Stimulated activated CD8-positive, alpha-beta memory T cell treated with anti-CD3 and anti-CD28 coated beads, Interleukin-4, amount 100 ng/mL, for 4 hours (primary cell): ENCODE measurements around the gene NTM.

Experiments used
- DNase-seq, 2 donors: peaks; one replicate each; pipeline ENCODE4 v3.0.0-alpha.2; 2020; ENCODE audit warnings: low read depth in 2 of 2, low spot score in 1 of 2

The NTM gene

DNA sequence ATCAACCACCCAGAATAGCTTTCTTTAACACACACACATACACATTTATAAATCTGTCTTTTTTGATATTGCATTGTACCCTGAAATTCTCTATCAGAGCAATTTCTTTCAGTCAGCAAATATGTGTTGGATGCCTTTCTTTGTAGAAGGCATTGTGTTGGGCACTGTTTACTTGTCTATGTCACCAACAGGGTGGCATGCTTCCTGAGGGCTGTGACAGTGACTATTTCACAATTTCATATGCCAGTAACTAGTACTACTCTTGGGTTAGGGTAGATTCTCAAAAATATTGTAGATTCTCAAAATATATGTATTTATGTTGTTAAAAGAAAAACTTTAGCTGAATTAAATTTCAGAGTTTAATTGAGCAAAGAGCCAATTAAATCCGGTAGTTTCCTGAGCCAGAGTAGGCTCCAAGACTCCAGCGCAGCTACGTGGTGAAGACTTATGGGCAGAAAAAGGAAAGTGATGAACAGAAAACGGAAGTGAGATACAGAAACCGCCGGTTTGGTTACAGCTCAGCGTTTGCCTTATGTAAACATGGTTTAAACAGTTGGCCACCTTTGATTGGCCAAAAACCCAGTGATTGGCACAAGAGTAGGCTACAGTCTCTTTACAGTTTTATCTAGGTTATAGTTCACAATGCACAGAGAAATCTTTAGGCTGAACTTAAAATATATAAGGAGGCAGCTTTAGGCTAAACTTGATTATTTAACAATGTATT, 723.3 kb downstream of the NTM start:
- no peak for DNase-seq

DNA sequence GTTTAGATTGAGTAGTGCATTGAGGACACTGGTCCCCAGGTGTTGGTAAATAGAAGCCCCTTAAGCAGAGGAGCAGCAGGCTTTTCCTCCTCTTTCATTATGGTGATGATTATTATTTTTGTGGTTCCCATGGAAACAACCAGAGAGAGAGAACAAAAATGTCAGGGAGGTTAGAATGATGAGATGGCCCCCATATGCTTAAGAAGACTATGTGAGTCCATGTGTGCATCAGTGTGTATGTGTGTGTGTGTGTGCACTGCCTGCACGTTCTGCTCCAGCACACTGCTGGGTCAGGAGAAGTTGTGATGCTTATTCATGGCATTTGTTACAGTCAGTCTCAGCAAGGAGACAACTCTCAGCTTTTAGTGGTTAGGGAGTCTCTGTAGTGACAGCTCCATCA, 724.2 kb downstream of the NTM start:
- DNase-seq, result no peak

DNA sequence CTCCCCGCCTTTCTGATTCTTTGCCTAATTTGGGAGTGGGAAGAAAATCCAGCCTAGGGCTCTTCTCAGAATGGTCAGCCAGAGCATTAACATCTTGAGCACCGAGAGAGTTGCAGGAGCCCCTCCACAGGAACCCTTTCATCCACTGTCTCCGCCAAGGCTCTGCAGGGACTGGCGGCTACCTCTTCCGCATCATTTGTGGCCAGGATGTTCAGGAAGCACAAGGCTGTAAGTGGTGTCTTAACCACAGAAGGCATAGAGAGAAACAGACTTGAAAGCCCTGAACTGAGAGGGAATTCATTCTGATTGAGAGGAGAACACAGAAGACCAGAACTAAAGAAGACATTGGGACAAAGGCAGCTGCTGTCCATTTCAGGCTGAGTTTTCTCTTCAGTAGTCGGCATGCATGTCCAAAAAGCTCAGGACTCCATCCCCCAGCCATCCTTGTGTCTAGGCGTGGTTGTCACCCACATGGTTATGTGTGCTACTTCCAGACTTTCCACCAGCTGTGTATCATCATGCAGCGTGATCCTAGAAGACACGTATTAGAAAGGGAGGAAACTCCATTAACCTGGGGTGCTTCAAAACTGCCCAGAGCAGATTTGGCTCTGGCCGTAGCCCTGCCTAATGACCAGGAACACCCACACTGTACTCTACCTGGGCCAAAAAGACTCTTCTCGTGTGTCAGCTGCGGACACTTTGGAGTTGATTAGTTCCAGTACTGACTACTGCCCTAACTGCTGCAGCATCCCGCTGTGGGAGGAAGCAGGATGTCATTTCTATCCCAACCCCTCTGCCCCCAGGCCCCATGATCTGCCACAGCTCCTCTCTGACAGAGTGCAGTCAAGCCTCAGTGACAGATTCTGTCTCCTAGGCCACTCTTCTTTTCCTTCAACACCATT, 725.1 kb downstream of the NTM start:
- no peak for DNase-seq

- DNase-seq, result no peak
These were observed 725.9 kb downstream of the NTM start for GRCh38 chr11:132096132-132096825.

- DNase-seq, result no peak
These were observed 729.3 kb downstream of the NTM start for GRCh38 chr11:132099692-132100091.

- DNase-seq, result no peak
These were observed 730.2 kb downstream of the NTM start for GRCh38 chr11:132100583-132100982.

- DNase-seq, result no peak
These were observed 731.5 kb downstream of the NTM start for GRCh38 chr11:132101881-132102280.

DNA sequence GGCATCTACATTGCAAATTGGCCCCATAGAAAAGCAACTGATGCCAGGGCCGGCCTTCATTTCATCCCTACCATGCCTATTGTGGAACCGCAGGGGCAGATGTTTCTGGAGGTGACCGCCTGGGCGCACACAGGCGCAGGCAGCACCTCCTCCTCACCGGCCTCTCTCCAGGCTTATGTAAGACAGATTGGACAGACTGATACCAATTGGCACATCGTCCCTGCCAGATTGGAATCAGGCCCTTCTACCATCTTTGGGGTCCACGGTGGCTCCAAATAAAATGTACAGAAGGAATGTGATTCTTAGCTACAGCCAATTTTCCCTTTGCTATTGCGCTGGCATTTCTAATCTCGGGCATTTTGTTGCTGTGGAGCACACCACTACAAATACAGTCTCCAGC, 732.6 kb downstream of the NTM start:
- DNase-seq, result no peak

- no peak for DNase-seq
These were observed 735.9 kb downstream of the NTM start for GRCh38 chr11:132106096-132106982.

DNA sequence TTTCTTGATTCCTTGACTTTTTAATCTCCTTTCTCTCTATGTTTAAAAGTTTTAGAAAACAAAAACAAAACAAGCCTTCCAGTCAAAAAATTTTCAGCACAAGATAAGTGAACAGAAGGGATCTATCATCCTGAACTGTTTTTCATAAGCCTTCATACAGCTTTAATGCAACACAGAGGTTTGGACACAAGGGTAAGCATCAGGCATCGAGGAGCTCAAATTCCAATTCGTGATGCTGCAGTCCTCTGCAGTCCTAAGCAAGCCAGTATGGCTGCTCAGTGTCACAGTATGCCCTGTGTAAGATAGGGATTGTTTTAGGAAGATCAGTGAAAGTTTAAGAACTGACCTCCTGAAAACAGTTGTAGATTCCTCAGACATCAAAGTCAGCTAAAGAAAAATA, 740.9 kb downstream of the NTM start:
- DNase-seq, result no peak

GRCh38 chr11:132111838-132112237, 741.4 kb downstream of the NTM start:
- DNase-seq, result no peak

- DNase-seq, result no peak
These were observed 742.4 kb downstream of the NTM start for GRCh38 chr11:132112846-132113245.

DNA sequence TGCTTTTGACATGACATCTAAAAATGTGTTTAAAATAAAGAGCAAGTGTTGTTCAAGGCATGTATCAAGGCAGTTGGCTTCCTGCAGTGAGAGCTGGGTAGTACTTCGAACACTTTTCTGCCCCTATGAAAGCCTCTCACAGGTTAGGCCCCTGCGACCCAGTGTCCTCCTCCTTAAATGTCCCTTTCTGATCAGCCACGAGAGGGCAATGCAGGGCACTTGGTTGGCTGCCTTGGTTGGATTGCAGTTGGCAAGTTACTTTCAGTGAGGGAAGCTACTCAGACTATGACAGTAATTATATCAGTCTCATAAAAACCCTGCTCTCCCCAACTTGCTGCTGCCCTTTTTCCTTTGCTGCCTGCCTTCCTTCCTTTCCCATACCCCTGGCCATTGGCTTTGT, 743.8 kb downstream of the NTM start:
- DNase-seq, result no peak

- no peak for DNase-seq
These were observed 744.3 kb downstream of the NTM start for GRCh38 chr11:132114743-132115142.

- DNase-seq, result no peak
These were observed 745.0 kb downstream of the NTM start for GRCh38 chr11:132115454-132115853.

DNA sequence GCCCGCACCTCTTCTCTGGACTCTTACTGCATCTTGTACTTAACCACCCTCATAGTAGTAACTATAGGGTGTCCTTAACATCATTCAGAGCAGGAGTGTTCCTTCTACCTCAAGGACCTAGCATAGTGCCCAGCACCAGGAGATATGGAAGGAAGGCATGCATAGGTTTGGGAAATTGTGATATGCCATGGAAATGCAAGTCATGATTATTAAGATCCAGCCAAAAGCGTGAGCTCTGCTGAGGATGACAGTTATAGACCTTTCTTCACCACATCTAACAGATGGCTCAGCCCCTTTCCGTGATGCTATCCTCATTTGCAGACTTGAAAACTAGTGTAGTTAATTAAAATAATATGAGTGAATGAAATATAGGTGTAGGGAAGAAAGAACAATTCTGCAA, 746.1 kb downstream of the NTM start:
- DNase-seq, result no peak

DNA sequence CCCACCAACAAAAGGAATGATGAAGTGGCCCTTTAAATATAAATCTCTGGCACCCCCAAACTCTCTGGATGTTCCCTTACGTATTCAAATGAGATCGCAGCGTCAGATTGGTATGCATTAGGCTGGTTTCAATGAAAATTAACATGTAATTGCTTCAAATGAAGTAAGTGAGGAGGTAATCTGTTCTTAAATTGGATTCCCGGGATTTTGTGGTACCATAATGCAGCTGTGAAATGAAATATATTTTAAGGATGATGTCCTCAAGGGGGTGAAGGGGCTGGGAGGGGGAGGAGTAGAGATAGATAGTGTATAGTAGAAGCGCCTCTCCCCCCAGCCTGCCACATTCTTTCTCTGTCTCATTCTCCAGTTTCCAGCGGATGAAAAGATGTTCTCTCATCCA, 748.2 kb downstream of the NTM start:
- DNase-seq, result no peak

DNA sequence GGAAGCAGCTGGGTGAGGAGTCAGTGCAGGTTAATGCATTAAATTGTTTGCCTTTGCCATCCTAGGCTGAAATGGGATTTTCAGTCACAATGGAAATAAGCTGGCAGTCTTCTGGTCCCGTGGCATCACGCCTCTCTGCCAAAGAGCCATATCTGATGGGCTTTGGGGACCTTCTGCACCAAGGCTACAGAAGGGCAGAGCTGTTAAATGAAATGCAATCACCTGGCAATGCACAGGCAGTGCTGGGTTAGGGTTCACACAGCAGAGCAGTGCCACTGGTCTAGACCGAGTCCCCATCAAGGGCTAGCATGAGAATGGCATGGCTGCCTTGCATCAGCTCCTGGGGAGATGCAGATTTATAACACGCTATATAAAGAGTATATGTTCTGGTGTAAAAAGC, 749.2 kb downstream of the NTM start:
- no peak for DNase-seq

- DNase-seq, result no peak
These were observed 752.3 kb downstream of the NTM start for GRCh38 chr11:132122735-132123134.

GRCh38 chr11:132123449-132123848, 753.0 kb downstream of the NTM start:
- no peak for DNase-seq
